Measurements from ENCODE around the gene MMP20.

Gene MMP20

GRCh38 chr11:102591160-102591718 lies 33.9 kb downstream of the MMP20 start:
- DNase-seq, result no peak

GRCh38 chr11:102590276-102591049 lies 34.7 kb downstream of the MMP20 start:
- DNase-seq, result no peak

GRCh38 chr11:102589047-102589459 lies 36.1 kb downstream of the MMP20 start:
- no peak for DNase-seq

- no peak for DNase-seq
Observed at GRCh38 chr11:102587722-102588121, 37.4 kb downstream of the MMP20 start.

- peak; percentile 14 for DNase-seq
Observed at GRCh38 chr11:102583141-102583873, 41.8 kb downstream of the MMP20 start.

GRCh38 chr11:102582140-102582539 lies 43.0 kb downstream of the MMP20 start:
- DNase-seq, result no peak

GRCh38 chr11:102581066-102581465 lies 44.1 kb downstream of the MMP20 start:
- no peak for DNase-seq

GRCh38 chr11:102580185-102580951 lies 44.8 kb downstream of the MMP20 start:
- DNase-seq, result no peak

GRCh38 chr11:102577723-102578122 lies 47.4 kb downstream of the MMP20 start:
- no peak for DNase-seq

GRCh38 chr11:102577182-102577581 lies 48.0 kb downstream of the MMP20 start:
- no peak for DNase-seq

GRCh38 chr11:102576350-102576749 lies 48.8 kb downstream of the MMP20 start:
- DNase-seq, result no peak

GRCh38 chr11:102575012-102575411 lies 50.1 kb downstream of the MMP20 start:
- no peak for DNase-seq

- no peak for DNase-seq
Observed at GRCh38 chr11:102573851-102574250, 51.3 kb downstream of the MMP20 start.

- no peak for DNase-seq
Observed at GRCh38 chr11:102572554-102573220, 52.4 kb downstream of the MMP20 start.

- no peak for DNase-seq
Observed at GRCh38 chr11:102568851-102569250, 56.3 kb downstream of the MMP20 start.

GRCh38 chr11:102566112-102566511 lies 59.0 kb downstream of the MMP20 start:
- no peak for DNase-seq

GRCh38 chr11:102564110-102564509 lies 61.0 kb downstream of the MMP20 start:
- DNase-seq, result peak; percentile 37

GRCh38 chr11:102561636-102562035 lies 63.5 kb downstream of the MMP20 start:
- no peak for DNase-seq

- peak; percentile 64 for DNase-seq
Observed at GRCh38 chr11:102560555-102561011, 64.5 kb downstream of the MMP20 start.

- no peak for DNase-seq
Observed at GRCh38 chr11:102559839-102560238, 65.3 kb downstream of the MMP20 start.

- DNase-seq, result no peak
Observed at GRCh38 chr11:102555091-102555490, 70.0 kb downstream of the MMP20 start.

GRCh38 chr11:102553835-102554282 lies 71.3 kb downstream of the MMP20 start:
- no peak for DNase-seq
